Measurements from ENCODE around the gene CALB2.

Gene CALB2

DNA sequence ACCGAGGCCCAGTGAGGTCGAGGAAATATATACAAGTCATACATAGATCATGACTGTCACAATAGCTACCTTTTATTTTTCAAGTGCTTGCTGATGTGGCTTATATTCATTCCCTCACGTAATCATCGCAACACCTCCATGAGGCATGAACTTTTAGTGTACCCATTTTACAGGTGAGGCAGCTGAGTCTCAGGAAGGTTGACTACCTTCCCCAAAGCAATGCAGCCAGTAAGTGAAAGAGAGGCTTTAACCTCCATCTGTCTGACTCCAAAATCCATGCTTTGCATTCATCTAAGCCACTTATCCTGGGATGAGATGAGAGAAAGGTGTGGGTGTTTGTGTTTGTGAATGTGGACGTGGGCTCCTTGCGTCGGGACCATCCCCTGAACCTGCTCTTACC lies 30.8 kb downstream of the CALB2 start:
- Histone ChIP-seq H3K9ac (ENCODE audit: low read length) (no peak overlapping the region), H3K27me3 (ENCODE audit: control insufficient read depth, insufficient read depth, low read length) (no peaks in the 10 kb centered on the region), H3K27ac (ENCODE audit: low read depth, low read length) (no peak overlapping the region), H3K4me1 (ENCODE audit: control insufficient read depth, insufficient read depth, low read length) (peaks cover 34% of the 10 kb centered on the region), H3K9me3 (ENCODE audit: control insufficient read depth, insufficient read depth, low read depth, low read length) (no peaks in the 10 kb centered on the region), H3K4me3 (ENCODE audit: low read depth, low read length) (no peak overlapping the region), H3K36me3 (ENCODE audit: control insufficient read depth, insufficient read depth, low read length) (no peaks in the 10 kb centered on the region)

- H3K27ac ChIP-seq (ENCODE audit: low read depth, low read length): no peak overlapping the region
- H3K36me3 ChIP-seq (ENCODE audit: control insufficient read depth, insufficient read depth, low read length): no peaks in the 10 kb centered on the region
- H3K9ac ChIP-seq (ENCODE audit: low read length): no peak overlapping the region
- no peaks in the 10 kb centered on the region for H3K9me3 ChIP-seq (ENCODE audit: control insufficient read depth, insufficient read depth, low read depth, low read length)
- H3K4me3 ChIP-seq (ENCODE audit: low read depth, low read length): no peak overlapping the region
- H3K27me3 ChIP-seq (ENCODE audit: control insufficient read depth, insufficient read depth, low read length): no peaks in the 10 kb centered on the region
- H3K4me1 ChIP-seq (ENCODE audit: control insufficient read depth, insufficient read depth, low read length): peaks cover 9% of the 10 kb centered on the region
Measured at GRCh38 chr16:71396594-71396993, 38.1 kb downstream of the CALB2 start.

- H3K9me3 ChIP-seq (ENCODE audit: control insufficient read depth, insufficient read depth, low read depth, low read length): peaks cover 13% of the 10 kb centered on the region
- H3K4me1 ChIP-seq (ENCODE audit: control insufficient read depth, insufficient read depth, low read length): peaks cover 9% of the 10 kb centered on the region
- no peak overlapping the region for H3K9ac ChIP-seq (ENCODE audit: low read length)
- H3K27me3 ChIP-seq (ENCODE audit: control insufficient read depth, insufficient read depth, low read length): no peaks in the 10 kb centered on the region
- H3K4me3 ChIP-seq (ENCODE audit: low read depth, low read length): no peak overlapping the region
- H3K27ac ChIP-seq (ENCODE audit: low read depth, low read length): no peak overlapping the region
- no peaks in the 10 kb centered on the region for H3K36me3 ChIP-seq (ENCODE audit: control insufficient read depth, insufficient read depth, low read length)
Measured at GRCh38 chr16:71399801-71400563, 41.5 kb downstream of the CALB2 start.

DNA sequence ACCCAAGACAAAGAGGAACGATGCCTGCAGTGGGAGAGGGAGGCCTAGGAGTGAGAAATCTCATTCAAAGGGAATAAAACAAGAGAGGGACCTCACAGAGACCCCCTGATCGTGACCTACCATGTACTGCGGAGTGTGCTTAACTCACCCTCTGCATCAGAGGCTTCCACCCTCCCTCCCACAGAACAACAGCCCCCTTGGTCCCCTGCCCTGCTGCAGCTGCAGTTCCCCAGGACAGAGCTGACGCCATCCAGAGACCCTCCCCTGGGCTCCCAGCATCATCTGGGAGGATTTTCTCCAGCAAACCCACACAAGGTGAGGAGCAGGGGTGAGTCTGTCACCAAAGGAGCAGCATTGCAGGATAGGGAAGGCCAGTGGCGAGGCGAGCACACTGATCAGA lies 43.5 kb downstream of the CALB2 start:
- Histone ChIP-seq H3K9me3 (ENCODE audit: control insufficient read depth, insufficient read depth, low read depth, low read length) (peaks cover 16% of the 10 kb centered on the region), H3K27ac (ENCODE audit: low read depth, low read length) (no peak overlapping the region), H3K27me3 (ENCODE audit: control insufficient read depth, insufficient read depth, low read length) (0 out of 2 replicates have a peak, but pooled peaks cover 3% of the 10 kb centered on the region), H3K4me3 (ENCODE audit: low read depth, low read length) (no peak overlapping the region), H3K36me3 (ENCODE audit: control insufficient read depth, insufficient read depth, low read length) (no peaks in the 10 kb centered on the region), H3K4me1 (ENCODE audit: control insufficient read depth, insufficient read depth, low read length) (peaks cover 9% of the 10 kb centered on the region), H3K9ac (ENCODE audit: low read length) (no peak overlapping the region)

DNA sequence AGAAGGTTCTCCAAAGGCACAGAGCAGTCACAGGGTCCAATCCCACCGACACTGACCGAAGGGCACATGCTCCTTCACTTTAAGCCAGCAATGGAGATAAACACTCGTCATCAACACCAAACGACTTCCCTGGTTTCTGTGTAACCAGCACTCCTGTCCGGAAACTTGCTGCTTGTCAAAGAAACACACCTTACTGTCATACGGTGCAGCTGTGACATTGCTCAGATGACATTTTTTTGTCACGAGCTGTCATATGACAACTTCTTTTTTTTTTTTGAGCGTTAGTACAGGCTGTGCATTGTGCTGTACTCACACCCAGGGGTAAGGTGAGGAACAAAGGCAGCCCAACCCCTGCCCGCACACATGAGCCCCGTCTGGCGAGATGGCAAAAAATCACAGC lies 44.2 kb downstream of the CALB2 start:
- Histone ChIP-seq H3K4me3 (ENCODE audit: low read depth, low read length) (no peak overlapping the region), H3K9me3 (ENCODE audit: control insufficient read depth, insufficient read depth, low read depth, low read length) (peaks cover 16% of the 10 kb centered on the region), H3K9ac (ENCODE audit: low read length) (no peak overlapping the region), H3K4me1 (ENCODE audit: control insufficient read depth, insufficient read depth, low read length) (peaks cover 9% of the 10 kb centered on the region), H3K36me3 (ENCODE audit: control insufficient read depth, insufficient read depth, low read length) (no peaks in the 10 kb centered on the region), H3K27me3 (ENCODE audit: control insufficient read depth, insufficient read depth, low read length) (0 out of 2 replicates have a peak, but pooled peaks cover 4% of the 10 kb centered on the region), H3K27ac (ENCODE audit: low read depth, low read length) (no peak overlapping the region)

DNA sequence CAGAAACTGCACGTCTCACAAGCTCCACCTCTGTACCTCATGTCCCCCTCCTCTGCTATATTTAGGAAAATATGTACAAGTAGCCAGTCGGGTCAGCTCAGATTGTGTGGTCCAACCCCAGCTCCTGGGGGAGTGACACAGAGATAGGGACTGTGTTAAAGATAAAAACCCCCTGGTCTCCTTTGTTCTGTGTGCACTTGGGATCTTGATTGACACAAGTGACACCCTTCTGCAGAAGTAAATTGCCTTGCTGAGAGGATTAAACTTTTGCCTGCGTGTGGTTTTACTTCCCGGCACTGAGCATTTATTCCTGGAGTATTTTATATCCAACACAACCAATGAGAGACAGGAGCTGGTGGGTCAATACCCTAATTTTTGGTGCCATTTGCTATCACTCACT lies 45.8 kb downstream of the CALB2 start:
- Histone ChIP-seq H3K4me3 (ENCODE audit: low read depth, low read length) (no peak overlapping the region), H3K9me3 (ENCODE audit: control insufficient read depth, insufficient read depth, low read depth, low read length) (peaks cover 16% of the 10 kb centered on the region), H3K9ac (ENCODE audit: low read length) (no peak overlapping the region), H3K4me1 (ENCODE audit: control insufficient read depth, insufficient read depth, low read length) (peaks cover 9% of the 10 kb centered on the region), H3K27ac (ENCODE audit: low read depth, low read length) (no peak overlapping the region), H3K36me3 (ENCODE audit: control insufficient read depth, insufficient read depth, low read length) (no peaks in the 10 kb centered on the region), H3K27me3 (ENCODE audit: control insufficient read depth, insufficient read depth, low read length) (0 out of 2 replicates have a peak, but pooled peaks cover 4% of the 10 kb centered on the region)

DNA sequence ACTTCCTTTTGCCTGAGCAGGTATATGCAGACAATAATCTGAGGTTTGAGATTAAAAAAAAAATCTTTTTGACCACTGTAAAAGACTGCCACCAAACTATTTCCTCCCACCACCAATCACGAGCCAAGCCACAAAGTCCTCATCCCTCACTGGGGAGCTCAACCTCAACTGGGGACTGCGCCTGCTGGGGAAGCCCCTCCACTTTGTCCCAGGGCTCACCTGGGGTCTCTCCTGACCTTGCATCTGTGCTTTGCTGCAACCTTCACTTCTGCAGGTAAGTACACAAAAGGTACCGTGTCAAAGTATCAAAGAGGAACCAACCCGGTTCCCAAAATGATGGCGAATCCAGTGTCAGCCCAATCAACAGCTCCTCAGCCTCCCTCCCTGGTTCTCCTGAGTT lies 47.8 kb downstream of the CALB2 start:
- Histone ChIP-seq H3K4me3 (ENCODE audit: low read depth, low read length) (no peak overlapping the region), H3K9ac (ENCODE audit: low read length) (no peak overlapping the region), H3K27me3 (ENCODE audit: control insufficient read depth, insufficient read depth, low read length) (0 out of 2 replicates have a peak, but pooled peaks cover 4% of the 10 kb centered on the region), H3K27ac (ENCODE audit: low read depth, low read length) (no peak overlapping the region), H3K9me3 (ENCODE audit: control insufficient read depth, insufficient read depth, low read depth, low read length) (peaks cover 16% of the 10 kb centered on the region), H3K4me1 (ENCODE audit: control insufficient read depth, insufficient read depth, low read length) (no peaks in the 10 kb centered on the region; the same call in 1 of the 2 replicates), H3K36me3 (ENCODE audit: control insufficient read depth, insufficient read depth, low read length) (no peaks in the 10 kb centered on the region)

DNA sequence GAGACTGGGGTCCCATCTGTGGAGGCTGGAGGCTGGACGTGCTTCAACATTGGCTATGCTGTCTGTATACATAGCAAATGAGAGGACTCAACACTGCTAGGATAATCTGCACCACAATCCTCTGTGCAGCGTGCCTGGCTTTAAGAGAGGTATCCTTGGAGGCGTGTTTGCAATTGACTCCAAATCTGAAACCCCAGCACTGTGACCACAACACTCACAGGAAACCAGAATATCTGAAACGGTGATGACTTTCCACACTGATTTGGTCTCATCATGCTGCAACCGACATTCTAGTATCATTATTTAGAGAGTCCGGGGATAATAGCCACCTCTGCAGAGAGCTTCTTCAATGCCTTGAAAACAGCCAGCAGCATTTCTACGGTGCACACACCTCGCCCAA lies 48.2 kb downstream of the CALB2 start:
- H3K27ac ChIP-seq (ENCODE audit: low read depth, low read length): no peak overlapping the region
- H3K4me1 ChIP-seq (ENCODE audit: control insufficient read depth, insufficient read depth, low read length): no peaks in the 10 kb centered on the region; the same call in 1 of the 2 replicates
- H3K9ac ChIP-seq (ENCODE audit: low read length): no peak overlapping the region

GRCh38 chr16:71407731-71408130 lies 49.2 kb downstream of the CALB2 start:
- H3K27me3 ChIP-seq (ENCODE audit: control insufficient read depth, insufficient read depth, low read length): 0 out of 2 replicates have a peak, but pooled peaks cover 4% of the 10 kb centered on the region
- peaks cover 16% of the 10 kb centered on the region for H3K9me3 ChIP-seq (ENCODE audit: control insufficient read depth, insufficient read depth, low read depth, low read length)
- H3K36me3 ChIP-seq (ENCODE audit: control insufficient read depth, insufficient read depth, low read length): no peaks in the 10 kb centered on the region
- H3K4me3 ChIP-seq (ENCODE audit: low read depth, low read length): no peak overlapping the region
- H3K9ac ChIP-seq (ENCODE audit: low read length): no peak overlapping the region
- H3K27ac ChIP-seq (ENCODE audit: low read depth, low read length): no peak overlapping the region
- H3K4me1 ChIP-seq (ENCODE audit: control insufficient read depth, insufficient read depth, low read length): no peaks in the 10 kb centered on the region

More for the DNA sequence above, 48.2 kb downstream of the CALB2 start:
- Histone ChIP-seq H3K9me3 (ENCODE audit: control insufficient read depth, insufficient read depth, low read depth, low read length) (peaks cover 16% of the 10 kb centered on the region), H3K27me3 (ENCODE audit: control insufficient read depth, insufficient read depth, low read length) (0 out of 2 replicates have a peak, but pooled peaks cover 4% of the 10 kb centered on the region), H3K4me3 (ENCODE audit: low read depth, low read length) (no peak overlapping the region), H3K36me3 (ENCODE audit: control insufficient read depth, insufficient read depth, low read length) (no peaks in the 10 kb centered on the region)

DNA sequence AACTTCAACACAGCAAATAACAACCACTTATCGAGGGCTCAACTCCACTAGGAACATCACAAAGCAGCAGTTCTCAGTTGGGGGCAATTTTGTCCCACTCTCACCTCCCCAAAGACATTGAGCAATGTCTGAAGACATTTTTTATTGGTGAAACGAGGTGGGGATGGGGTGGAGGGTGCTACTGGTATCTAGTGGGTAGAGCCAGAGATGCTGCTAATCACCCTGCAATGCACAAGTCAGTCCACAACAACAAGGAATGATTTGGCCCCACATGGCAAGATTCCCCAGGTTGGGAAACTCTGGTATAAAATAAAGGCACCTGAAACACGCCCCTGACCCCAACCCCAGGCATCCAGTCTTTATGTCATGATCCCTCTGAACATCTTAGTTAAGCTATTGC lies 50.0 kb downstream of the CALB2 start:
- H3K9me3 ChIP-seq (ENCODE audit: control insufficient read depth, insufficient read depth, low read depth, low read length): peaks cover 16% of the 10 kb centered on the region
- H3K27me3 ChIP-seq (ENCODE audit: control insufficient read depth, insufficient read depth, low read length): peaks cover 4% of the 10 kb centered on the region; the same call in 1 of the 2 replicates
- no peak overlapping the region; the same call in 1 of the 2 replicates for H3K27ac ChIP-seq (ENCODE audit: low read depth, low read length)
- peaks cover 5% of the 10 kb centered on the region; the same call in 1 of the 2 replicates for H3K4me1 ChIP-seq (ENCODE audit: control insufficient read depth, insufficient read depth, low read length)
- peak overlapping the region; percentile 13 for H3K9ac ChIP-seq (ENCODE audit: low read length)
- no peak overlapping the region for H3K4me3 ChIP-seq (ENCODE audit: low read depth, low read length)
- H3K36me3 ChIP-seq (ENCODE audit: control insufficient read depth, insufficient read depth, low read length): no peaks in the 10 kb centered on the region

DNA sequence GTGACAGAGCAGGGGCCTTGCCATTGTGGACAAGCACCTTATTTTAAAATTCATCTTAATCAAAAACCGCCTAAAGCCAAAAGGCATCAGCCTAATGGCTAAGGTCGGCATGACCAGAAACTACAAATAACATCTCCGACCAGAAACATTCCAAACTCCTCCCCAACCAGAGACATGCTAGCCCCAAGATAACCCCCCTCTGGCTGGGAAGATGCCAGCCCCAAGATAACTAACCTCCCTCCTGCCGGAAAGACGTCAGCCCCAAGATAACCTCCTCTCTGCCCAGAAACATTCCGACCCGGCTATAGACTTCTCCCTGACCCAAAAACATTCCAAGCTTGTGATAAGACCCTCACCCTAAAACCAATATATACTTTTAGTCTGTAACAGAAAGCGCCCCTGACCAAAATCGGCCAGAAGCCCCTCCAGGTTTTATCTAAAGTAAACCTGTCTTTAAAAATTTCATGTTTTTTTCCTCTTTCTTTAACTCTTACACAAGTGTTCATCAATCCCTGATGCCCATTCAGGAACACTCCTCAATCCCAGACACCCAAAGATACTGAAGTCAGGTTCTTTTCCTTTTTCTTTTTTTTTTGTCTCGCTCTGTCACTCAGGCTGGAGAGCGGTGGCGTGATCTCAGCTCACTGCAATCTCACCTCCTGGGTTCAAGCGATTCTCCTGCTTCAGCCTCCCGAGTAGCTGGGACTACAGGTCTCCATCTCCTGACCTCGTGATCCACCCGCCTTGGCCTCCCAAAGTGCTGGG lies 50.7 kb downstream of the CALB2 start:
- Histone ChIP-seq H3K36me3 (ENCODE audit: control insufficient read depth, insufficient read depth, low read length) (no peaks in the 10 kb centered on the region), H3K9me3 (ENCODE audit: control insufficient read depth, insufficient read depth, low read depth, low read length) (peaks cover 11% of the 10 kb centered on the region), H3K4me1 (ENCODE audit: control insufficient read depth, insufficient read depth, low read length) (peaks cover 5% of the 10 kb centered on the region; the same call in 1 of the 2 replicates), H3K27me3 (ENCODE audit: control insufficient read depth, insufficient read depth, low read length) (peaks cover 4% of the 10 kb centered on the region; the same call in 1 of the 2 replicates), H3K9ac (ENCODE audit: low read length) (peak overlapping the region; percentile 13), H3K4me3 (ENCODE audit: low read depth, low read length) (no peak overlapping the region), H3K27ac (ENCODE audit: low read depth, low read length) (no peak overlapping the region; the same call in 1 of the 2 replicates)
